Coronary artery (tissue), 2 donors: Measurements from ENCODE around the gene MTHFD1.

Source experiments
- DNase-seq: peaks from one replicate; pipeline ENCODE4 v3.0.0-alpha.2; 2017; ENCODE audit warnings: low spot score
- H3K27ac ChIP-seq, 2 donors: fragments of 200-600 bp; sonication (generic); one replicate each; pipeline ENCODE4 v1.5.1; 2016 to 2019
- H3K4me3 ChIP-seq: fragments of 200-600 bp; sonication (generic); 2 replicates; pipeline ENCODE4 v1.5.1; 2016; ENCODE audit warnings: mild to moderate bottlenecking, moderate library complexity
- CTCF ChIP-seq: fragments of 200-600 bp; sonication (generic); IDR thresholded peaks from one replicate; pipeline ENCODE4 v1.5.1; 2019; ENCODE audit warnings: antibody characterized with exemption

MTHFD1 gene

DNA sequence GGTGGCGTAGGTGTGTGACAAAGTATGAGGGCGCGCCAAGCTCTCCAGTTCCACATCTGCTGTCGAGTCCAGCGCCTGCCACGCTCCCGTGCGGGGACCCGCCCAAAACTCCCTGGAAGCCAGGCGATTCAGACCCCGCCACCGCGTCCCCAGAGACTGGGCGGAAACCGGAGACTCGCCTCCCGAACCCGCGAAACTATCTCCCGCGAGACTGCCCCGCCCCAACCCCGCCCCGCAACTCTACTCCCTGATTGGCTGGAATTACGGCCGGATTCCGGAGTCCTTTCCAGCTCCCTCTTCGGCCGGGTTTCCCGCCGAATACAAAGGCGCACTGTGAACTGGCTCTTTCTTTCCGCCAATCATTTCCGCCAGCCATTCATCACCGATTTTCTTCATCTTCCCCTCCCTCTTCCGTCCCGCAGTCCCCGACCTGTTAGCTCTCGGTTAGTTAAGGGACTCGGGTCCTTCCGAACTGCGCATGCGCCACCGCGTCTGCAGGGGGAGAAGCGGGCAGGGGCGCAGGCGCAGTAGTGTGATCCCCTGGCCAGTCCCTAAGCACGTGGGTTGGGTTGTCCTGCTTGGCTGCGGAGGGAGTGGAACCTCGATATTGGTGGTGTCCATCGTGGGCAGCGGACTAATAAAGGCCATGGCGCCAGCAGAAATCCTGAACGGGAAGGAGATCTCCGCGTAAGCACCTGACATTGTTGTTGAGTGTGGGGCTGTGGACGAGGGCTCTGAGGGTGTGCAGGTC is at the start of gene MTHFD1:
TSS of gene MTHFD1 (plus strand) at position 572 of the 751 bp plus-strand sequence. CDS start at position 647, 75 bp downstream.
- no peak for TF ChIP-seq CTCF
- peak; percentile 99 for DNase-seq
- peak within 1 kb of the TSS; percentile 83 to 98 for H3K27ac ChIP-seq
- H3K4me3 ChIP-seq = peak within 1 kb of the TSS; percentile 84

GRCh38 chr14:64338616-64339316 is 49.4 kb upstream of the MTHFD1 start:
- peak; percentile 97 for DNase-seq
- Histone ChIP-seq H3K4me3 (peak overlapping the region; percentile 89), H3K27ac (peak overlapping the region; percentile 54 to 90)
- TF ChIP-seq CTCF = no peak

- H3K4me3 ChIP-seq = no peak overlapping the region
- TF ChIP-seq CTCF = no peak
These were observed 47.5 kb upstream of the MTHFD1 start for GRCh38 chr14:64340560-64341196.

DNA sequence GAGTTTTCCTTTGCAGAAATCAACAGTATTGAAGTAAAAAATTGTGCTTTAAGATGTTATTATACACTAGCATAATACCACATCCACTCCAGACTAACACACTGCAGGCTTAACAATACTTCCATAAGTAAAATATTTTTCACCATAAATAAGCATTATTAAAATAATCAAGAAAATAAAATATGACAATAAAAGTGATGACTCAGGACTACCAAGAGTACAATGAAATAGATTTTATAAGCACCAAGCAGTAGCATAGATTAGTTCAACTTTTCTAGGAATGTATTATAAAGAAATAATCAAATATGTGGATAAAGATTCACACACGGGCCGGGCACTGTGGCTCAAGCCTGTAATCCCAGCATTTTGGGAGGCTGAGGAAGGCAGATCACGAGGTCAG is 40.4 kb upstream of the MTHFD1 start:
- no peak overlapping the region for H3K27ac ChIP-seq
- no peak overlapping the region for H3K4me3 ChIP-seq
- DNase-seq = no peak
- TF ChIP-seq CTCF = no peak

More at GRCh38 chr14:64340560-64341196, 47.5 kb upstream of the MTHFD1 start:
- H3K27ac ChIP-seq = no peak overlapping the region
- DNase-seq = no peak

DNA sequence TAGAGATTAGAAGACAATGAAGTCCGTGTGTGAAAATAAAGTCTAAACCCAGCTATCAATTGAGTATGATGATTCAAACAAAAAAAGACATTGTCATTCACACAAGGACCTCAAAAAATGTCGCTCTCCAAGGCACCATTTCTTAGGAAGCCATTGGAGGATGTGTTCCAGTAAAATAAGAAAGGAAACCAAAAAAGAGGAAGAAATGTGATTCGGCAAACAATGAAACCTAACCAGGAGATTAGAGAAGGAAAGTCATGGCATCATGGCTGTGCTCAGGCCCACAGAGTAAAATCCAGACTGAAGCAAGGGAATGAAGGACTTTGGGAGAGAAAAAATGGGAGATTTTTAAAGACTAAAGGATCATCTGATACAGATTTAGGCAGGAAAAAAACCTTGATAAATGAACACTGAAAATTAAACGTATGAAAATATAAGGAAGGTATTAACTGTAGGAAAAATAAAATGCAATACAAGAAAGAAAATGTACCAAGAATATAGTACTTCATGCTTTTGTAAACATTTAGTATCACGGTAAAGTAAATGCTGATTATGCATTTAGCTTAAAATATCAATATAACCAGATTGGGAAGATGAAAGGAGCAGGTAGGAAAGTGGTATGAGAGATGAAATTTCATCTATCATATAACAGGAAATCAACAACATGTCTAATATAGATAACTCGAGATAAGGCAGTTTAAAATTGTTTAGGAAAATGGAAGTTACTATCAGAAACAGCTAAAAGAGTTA is 38.2 kb upstream of the MTHFD1 start:
- TF ChIP-seq CTCF = no peak
- Histone ChIP-seq H3K4me3 (no peak overlapping the region), H3K27ac (no peak overlapping the region)
- DNase-seq = no peak

GRCh38 chr14:64363265-64363846 is 24.8 kb upstream of the MTHFD1 start:
- no peak for TF ChIP-seq CTCF
- no peak overlapping the region for H3K4me3 ChIP-seq
- no peak for DNase-seq
- H3K27ac ChIP-seq = no peak overlapping the region
